PFSK-1 (cell line): ENCODE measurements around the gene PLP1.

Experiments
- FOXP2 ChIP-seq: optimal IDR thresholded peaks from 2 replicates; pipeline ENCODE3; 2011; ENCODE audit warnings: borderline replicate concordance, control low read depth, inconsistent platforms; ENCODE audit not compliant: insufficient read depth; ENCODE audit errors: extremely low read length, extremely low read depth
- POLR2AphosphoS5 ChIP-seq: IDR thresholded peaks from 2 replicates; pipeline ENCODE4 v1.6.1; 2012; ENCODE audit warnings: low read depth, mild to moderate bottlenecking, control low read depth, low read length, moderate library complexity
- REST ChIP-seq, 2 experiments: IDR thresholded peaks; 2 replicates each; pipeline versions ENCODE4 v1.6.1 to v1.8.0; 2011 to 2012; ENCODE audit warnings: low read depth in 2 of 2, low read length in 2 of 2, control low read depth in 1 of 2, inconsistent platforms in 1 of 2, mild to moderate bottlenecking in 1 of 2, moderate library complexity in 1 of 2; ENCODE audit not compliant: insufficient read depth in 1 of 2
- SIN3A ChIP-seq: IDR thresholded peaks from 2 replicates; pipeline ENCODE4 v1.6.1; 2012; ENCODE audit warnings: mild to moderate bottlenecking, low read length, moderate library complexity, borderline replicate concordance; ENCODE audit not compliant: insufficient read depth
- TAF1 ChIP-seq: IDR thresholded peaks from 2 replicates; pipeline ENCODE4 v1.6.1; 2012; ENCODE audit warnings: low read length, control low read depth, borderline replicate concordance; ENCODE audit not compliant: insufficient read depth

Gene PLP1

GRCh38 chrX:103828529-103828928 lies 51.9 kb downstream of the PLP1 start:
- TF ChIP-seq TAF1 (no peak), FOXP2 (no peak), SIN3A (no peak), POLR2AphosphoS5 (no peak), REST (IDR thresholded peaks at IDR 0.05; ENCODE audit: insufficient read depth in 1 of 2, low read depth in 2 of 2, low read length in 2 of 2) (no peak)

GRCh38 chrX:103830848-103831247 lies 54.2 kb downstream of the PLP1 start:
- TF ChIP-seq SIN3A (no peak), TAF1 (no peak), REST (IDR thresholded peaks at IDR 0.05; ENCODE audit: insufficient read depth in 1 of 2, low read depth in 2 of 2, low read length in 2 of 2) (no peak), POLR2AphosphoS5 (no peak), FOXP2 (no peak)

- TF ChIP-seq TAF1 (no peak), FOXP2 (no peak), POLR2AphosphoS5 (no peak), SIN3A (no peak), REST (IDR thresholded peaks at IDR 0.05; ENCODE audit: insufficient read depth in 1 of 2, low read depth in 2 of 2, low read length in 2 of 2) (no peak)
Measured at GRCh38 chrX:103831342-103831802, 54.7 kb downstream of the PLP1 start.

- TF ChIP-seq POLR2AphosphoS5, result no peak
- no peak for TF ChIP-seq REST (IDR thresholded peaks at IDR 0.05; ENCODE audit: insufficient read depth in 1 of 2, low read depth in 2 of 2, low read length in 2 of 2)
Measured at GRCh38 chrX:103831803-103832544, 55.3 kb downstream of the PLP1 start, which contains the start of gene RAB9B. Gene RAB9B, minus strand, starts transcription at chrX:103832257. Its CDS starts 6,473 bp downstream, at chrX:103825784.

GRCh38 chrX:103839404-103839803 lies 62.8 kb downstream of the PLP1 start:
- no peak for TF ChIP-seq SIN3A
- no peak for TF ChIP-seq POLR2AphosphoS5
- TF ChIP-seq TAF1, result no peak
- no peak for TF ChIP-seq FOXP2
- TF ChIP-seq REST (IDR thresholded peaks at IDR 0.05; ENCODE audit: insufficient read depth in 1 of 2, low read depth in 2 of 2, low read length in 2 of 2), result no peak
